H9 (cell line): ENCODE measurements around the gene RBM15. TPM values are rescaled to one million over a fixed set of nuclear protein-coding genes. Genes with fewer than 3 reads are reported as not detected.

ENCODE experiments used
- DNase-seq: peaks from one replicate; pipeline ENCODE4 v3.0.0-alpha.2; 2017
- H2AFZ ChIP-seq: one replicate; pipeline ENCODE4 v1.6.1; 2013; ENCODE audit warnings: mild to moderate bottlenecking, low read length, control low read depth, moderate library complexity
- H2AK5ac ChIP-seq: 2 replicates; pipeline ENCODE4 v1.6.1; 2013; ENCODE audit warnings: low read length, control low read depth, mixed read lengths; ENCODE audit not compliant: insufficient read length
- H2BK120ac ChIP-seq: one replicate; pipeline ENCODE4 v1.6.1; 2013; ENCODE audit warnings: low read depth, mild to moderate bottlenecking, low read length, control low read depth, inconsistent platforms; ENCODE audit not compliant: poor library complexity, severe bottlenecking
- H2BK12ac ChIP-seq: 2 replicates; pipeline ENCODE4 v1.6.1; 2013; ENCODE audit warnings: low read length, control low read depth, mixed read lengths, low read depth; ENCODE audit not compliant: insufficient read length
- H2BK15ac ChIP-seq: 2 replicates; pipeline ENCODE4 v1.6.1; 2013; ENCODE audit warnings: low read depth, low read length, control low read depth
- H2BK20ac ChIP-seq: one replicate; pipeline ENCODE4 v1.6.1; 2013; ENCODE audit warnings: low read depth, mild to moderate bottlenecking, low read length, control low read depth, inconsistent platforms; ENCODE audit not compliant: poor library complexity, severe bottlenecking
- H2BK5ac ChIP-seq: 2 replicates; pipeline ENCODE4 v1.6.1; 2013; ENCODE audit warnings: low read length, control low read depth, mixed read lengths; ENCODE audit not compliant: insufficient read length
- H3K14ac ChIP-seq: 2 replicates; pipeline ENCODE4 v1.6.1; 2013; ENCODE audit warnings: low read length, control low read depth; ENCODE audit not compliant: insufficient read depth
- H3K18ac ChIP-seq: 2 replicates; pipeline ENCODE4 v1.6.1; 2013; ENCODE audit warnings: low read depth, mild to moderate bottlenecking, mixed read lengths, low read length, control low read depth; ENCODE audit not compliant: insufficient read length
- H3K23ac ChIP-seq: 2 replicates; pipeline ENCODE4 v1.6.1; 2013; ENCODE audit warnings: low read length, control low read depth, mixed read lengths, low read depth; ENCODE audit not compliant: insufficient read length
- H3K23me2 ChIP-seq: 2 replicates; pipeline ENCODE4 v1.6.1; 2013; ENCODE audit warnings: low read depth, mild to moderate bottlenecking, mixed read lengths, low read length, control low read depth; ENCODE audit not compliant: insufficient read length, poor library complexity, severe bottlenecking
- H3K27ac ChIP-seq: 2 replicates; pipeline ENCODE4 v1.5.1; 2013; ENCODE audit warnings: low read length, control low read depth, mixed read lengths, low read depth; ENCODE audit not compliant: insufficient read length
- H3K27me3 ChIP-seq: 2 replicates; pipeline ENCODE4 v1.6.1; 2013; ENCODE audit warnings: low read length, control low read depth, inconsistent platforms; ENCODE audit not compliant: insufficient read depth
- H3K4ac ChIP-seq: 2 replicates; pipeline ENCODE4 v1.6.1; 2013; ENCODE audit warnings: low read depth, mild to moderate bottlenecking, control low read depth, inconsistent platforms, low read length, moderate library complexity
- H3K4me1 ChIP-seq: 2 replicates; pipeline ENCODE4 v1.6.1; 2013; ENCODE audit warnings: low read length, control low read depth, inconsistent platforms; ENCODE audit not compliant: insufficient read depth
- H3K4me2 ChIP-seq: 2 replicates; pipeline ENCODE4 v1.6.1; 2013; ENCODE audit warnings: low read length, control low read depth, mixed read lengths; ENCODE audit not compliant: insufficient read length, insufficient read depth
- H3K56ac ChIP-seq: 2 replicates; pipeline ENCODE4 v1.6.1; 2013; ENCODE audit warnings: low read depth, mild to moderate bottlenecking, mixed read lengths, low read length, control low read depth; ENCODE audit not compliant: insufficient read length
- H3K79me1 ChIP-seq: 2 replicates; pipeline ENCODE4 v1.6.1; 2013; ENCODE audit warnings: low read depth, mild to moderate bottlenecking, moderate library complexity, low read length, control low read depth, inconsistent platforms; ENCODE audit not compliant: insufficient read depth, poor library complexity, severe bottlenecking
- H3K79me2 ChIP-seq: 2 replicates; pipeline ENCODE4 v1.6.1; 2013; ENCODE audit warnings: low read length, control low read depth, inconsistent platforms; ENCODE audit not compliant: insufficient read depth
- H3K9ac ChIP-seq: 2 replicates; pipeline ENCODE4 v1.6.1; 2013; ENCODE audit warnings: low read length, control low read depth, mixed read lengths; ENCODE audit not compliant: insufficient read length; ENCODE audit errors: extremely low read depth
- H3K9me3 ChIP-seq: one replicate; pipeline ENCODE4 v1.6.1; 2013; ENCODE audit warnings: low read depth, low read length, inconsistent platforms; ENCODE audit not compliant: control insufficient read depth
- H3T11ph ChIP-seq: one replicate; pipeline ENCODE4 v1.6.1; 2013; ENCODE audit warnings: mild to moderate bottlenecking, low read length, control low read depth, inconsistent platforms
- H4K20me1 ChIP-seq: one replicate; pipeline ENCODE4 v1.6.1; 2013; ENCODE audit not compliant: control insufficient read depth, insufficient read length, insufficient read depth
- H4K5ac ChIP-seq: 2 replicates; pipeline ENCODE4 v1.6.1; 2013; ENCODE audit warnings: low read depth, mild to moderate bottlenecking, mixed read lengths, low read length, control low read depth; ENCODE audit not compliant: insufficient read length
- H4K8ac ChIP-seq: replicated peaks from 2 replicates; pipeline ENCODE4 v1.6.1; 2013; ENCODE audit warnings: low read length, control low read depth, mixed read lengths, low read depth; ENCODE audit not compliant: insufficient read length
- H4K91ac ChIP-seq: 2 replicates; pipeline ENCODE4 v1.6.1; 2013; ENCODE audit warnings: low read depth, mild to moderate bottlenecking, moderate library complexity, mixed read lengths, low read length, control low read depth; ENCODE audit not compliant: insufficient read length
- H3K27ac Mint-ChIP-seq, 3 experiments: 2 replicates in 2 of 3; 3 replicates in 1 of 3; pipeline ENCODE4 v1.8.0; 2020 to 2021; ENCODE audit warnings: mixed read lengths in 3 of 3, mild to moderate bottlenecking in 1 of 3, moderate library complexity in 1 of 3
- H3K27me3 Mint-ChIP-seq: 2 replicates; pipeline ENCODE4 v1.8.0; 2021; ENCODE audit warnings: low read depth, mild to moderate bottlenecking, moderate library complexity, mixed read lengths
- H3K36me3 Mint-ChIP-seq, 3 experiments: 2 replicates in 2 of 3; 3 replicates in 1 of 3; pipeline ENCODE4 v1.8.0; 2020 to 2021; ENCODE audit warnings: low read depth in 3 of 3, mixed read lengths in 3 of 3; ENCODE audit not compliant: insufficient read depth in 1 of 3
- H3K4me1 Mint-ChIP-seq, 2 experiments: 2 replicates each; pipeline ENCODE4 v1.8.0; 2020; ENCODE audit warnings: mixed read lengths in 2 of 2
- H3K4me3 Mint-ChIP-seq, 2 experiments: 2 replicates in 1 of 2; 3 replicates in 1 of 2; pipeline ENCODE4 v1.8.0; 2020 to 2021; ENCODE audit warnings: mild to moderate bottlenecking in 2 of 2, mixed read lengths in 2 of 2, moderate library complexity in 1 of 2
- H3K9me3 Mint-ChIP-seq, 2 experiments: 2 replicates in 1 of 2; 3 replicates in 1 of 2; pipeline ENCODE4 v1.8.0; 2020; ENCODE audit warnings: mild to moderate bottlenecking in 2 of 2, mixed read lengths in 2 of 2, moderate library complexity in 1 of 2
- CTCF ChIP-seq: fragments of 200-600 bp; sonication (generic); conservative IDR thresholded peaks from 3 replicates; pipeline ENCODE4 v1.8.0; 2021; ENCODE audit warnings: antibody characterized with exemption, mild to moderate bottlenecking
- WGBS: extraction: QIAGEN DNeasy Blood & Tissue Kit; methylation state at CpG from one replicate; pipeline ENCODE4 v1.1.7; 2013; ENCODE audit warnings: missing lambda C conversion rate, low lambda C conversion rate, mixed read lengths; ENCODE audit not compliant: insufficient read length; ENCODE audit errors: extremely low coverage; 5-methylcytosine and 5-hydroxymethylcytosine counted together
- total RNA-seq: library from RNA; stranded (reverse); gene quantifications from 2 replicates; pipeline ENCODE4 v1.2.1, GENCODE V29; 2021

RBM15 gene
- total RNA-seq, 1 experiment from 2014 or later = 62.0 TPM

- H3K4me1 Mint-ChIP-seq = peaks cover 12 to 14% of the 10 kb centered on the region in 2 experiments
- Histone ChIP-seq H4K8ac (no peak overlapping the region), H2BK5ac (no peak overlapping the region), H3T11ph (no peak overlapping the region), H3K9ac (no peak overlapping the region), H2BK120ac (no peak overlapping the region), H3K27me3 (no peaks in the 10 kb centered on the region), H3K79me2 (no peaks in the 10 kb centered on the region), H2BK15ac (no peak overlapping the region), H3K18ac (no peak overlapping the region), H2BK12ac (no peak overlapping the region), H3K4me2 (no peak overlapping the region), H3K23me2 (no peaks in the 10 kb centered on the region), H2AK5ac (no peak overlapping the region), H3K4ac (no peak overlapping the region), H3K14ac (no peak overlapping the region), H3K56ac (no peak overlapping the region), H4K91ac (no peak overlapping the region), H4K20me1 (no peaks in the 10 kb centered on the region), H3K23ac (no peak overlapping the region), H2AFZ (no peak overlapping the region), H3K79me1 (no peaks in the 10 kb centered on the region), H3K9me3 (no peaks in the 10 kb centered on the region), H3K4me1 (no peaks in the 10 kb centered on the region; the same call in 1 of the 2 replicates), H2BK20ac (no peak overlapping the region), H4K5ac (no peak overlapping the region), H3K27ac (no peak overlapping the region)
- no peak for DNase-seq
- no peaks in the 10 kb centered on the region for H3K36me3 Mint-ChIP-seq
- peaks cover 4% of the 10 kb centered on the region for H3K27me3 Mint-ChIP-seq
- no CpG with 5 or more reads among the region's 2 CpGs for WGBS
- no peak for TF ChIP-seq CTCF
- no peak overlapping the region for H3K4me3 Mint-ChIP-seq
- H3K9me3 Mint-ChIP-seq = no peaks in the 10 kb centered on the region; a peak in 1 of 5 replicates
- H3K27ac Mint-ChIP-seq = no peak overlapping the region
These were observed 22.4 kb upstream of the RBM15 start for GRCh38 chr1:110316735-110317134.
